ENCODE results near the gene CCDC50. TPM values are rescaled to one million over a fixed set of nuclear protein-coding genes. Genes with fewer than 3 reads are reported as not detected.

Gene CCDC50
- total RNA-seq, 1 experiment from 2014 or later: 21.0 TPM

GRCh38 chr3:191426311-191426710, 97.1 kb downstream of the CCDC50 start:
- H3K79me2 ChIP-seq (ENCODE audit: insufficient read depth, low read length): no peaks in the 10 kb centered on the region
- no peak overlapping the region for H4K91ac ChIP-seq (ENCODE audit: insufficient read length, low read depth, low read length)
- no peak overlapping the region for H2BK5ac ChIP-seq (ENCODE audit: insufficient read length, low read length)
- H4K20me1 ChIP-seq (ENCODE audit: control insufficient read depth, insufficient read depth, insufficient read length): no peaks in the 10 kb centered on the region
- H3K9ac ChIP-seq (ENCODE audit: extremely low read depth, insufficient read length, low read length): no peak overlapping the region
- no peak overlapping the region for H3K4ac ChIP-seq (ENCODE audit: low read depth, low read length)
- Mint-ChIP-seq H3K27me3 (ENCODE audit: low read depth) (no peaks in the 10 kb centered on the region), H3K4me1 (no peaks in the 10 kb centered on the region), H3K36me3 (ENCODE audit: insufficient read depth in 1 of 3, low read depth in 3 of 3) (no peaks in the 10 kb centered on the region), H3K27ac (no peak overlapping the region), H3K9me3 (no peaks in the 10 kb centered on the region), H3K4me3 (no peak overlapping the region)
- H3K4me1 ChIP-seq (ENCODE audit: insufficient read depth, low read length): no peaks in the 10 kb centered on the region
- no CpG with 5 or more reads among the region's 1 CpG for WGBS (ENCODE audit: extremely low coverage, insufficient read length, low lambda C conversion rate)
- H3K18ac ChIP-seq (ENCODE audit: insufficient read length, low read depth, low read length): no peak overlapping the region
- no peak overlapping the region for H3K4me2 ChIP-seq (ENCODE audit: insufficient read depth, insufficient read length, low read length)
- no peak overlapping the region for H2AK5ac ChIP-seq (ENCODE audit: insufficient read length, low read length)
- H2BK120ac ChIP-seq (ENCODE audit: low read depth, low read length, poor library complexity, severe bottlenecking): no peak overlapping the region
- TF ChIP-seq CTCF (conservative IDR thresholded peaks at IDR 0.05): no peak
- no peak overlapping the region for H4K8ac ChIP-seq (replicated peaks; ENCODE audit: insufficient read length, low read depth, low read length)
- H2AFZ ChIP-seq (ENCODE audit: low read length): no peak overlapping the region
- no peak overlapping the region for H4K5ac ChIP-seq (ENCODE audit: insufficient read length, low read depth, low read length)
- no peaks in the 10 kb centered on the region for H3K23me2 ChIP-seq (ENCODE audit: insufficient read length, low read depth, low read length, poor library complexity, severe bottlenecking)
- H2BK15ac ChIP-seq (ENCODE audit: low read depth, low read length): no peak overlapping the region
- no peak overlapping the region for H3K56ac ChIP-seq (ENCODE audit: insufficient read length, low read depth, low read length)
- H3K9me3 ChIP-seq (ENCODE audit: control insufficient read depth, low read depth, low read length): no peaks in the 10 kb centered on the region
- H3K27me3 ChIP-seq (ENCODE audit: insufficient read depth, low read length): no peaks in the 10 kb centered on the region
- H3K27ac ChIP-seq (ENCODE audit: insufficient read length, low read depth, low read length): no peak overlapping the region
- no peak overlapping the region for H3T11ph ChIP-seq (ENCODE audit: low read length)
- H3K14ac ChIP-seq (ENCODE audit: insufficient read depth, low read length): no peak overlapping the region
- no peak overlapping the region for H2BK12ac ChIP-seq (ENCODE audit: insufficient read length, low read depth, low read length)
- H3K23ac ChIP-seq (ENCODE audit: insufficient read length, low read depth, low read length): no peak overlapping the region
- no peak overlapping the region for H2BK20ac ChIP-seq (ENCODE audit: low read depth, low read length, poor library complexity, severe bottlenecking)
- no peak for DNase-seq
- H3K79me1 ChIP-seq (ENCODE audit: insufficient read depth, low read depth, low read length, poor library complexity, severe bottlenecking): no peaks in the 10 kb centered on the region

Measured in H9 (cell line).